K562 (cell line): Measurements from ENCODE around the gene XIRP1.
A peak's percentile ranks its signal among the peaks of the same experiment; 100 is the strongest.

Source experiments
- CHD4 ChIP-seq: fragments of 200-600 bp; sonication (generic); IDR thresholded peaks from 3 replicates; pipeline ENCODE4 v1.6.1; 2012; ENCODE audit warnings: low read depth, mild to moderate bottlenecking, mixed read lengths, low read length, inconsistent platforms; ENCODE audit not compliant: insufficient read depth, insufficient replicate concordance, poor library complexity, severe bottlenecking
- CTCF ChIP-seq, 3 experiments: IDR thresholded peaks in 2 of 3; conservative IDR thresholded peaks in 1 of 3; 2 replicates each; pipeline ENCODE4 v1.5.1; 2011 to 2012; ENCODE audit warnings: low read length in 3 of 3, mild to moderate bottlenecking in 3 of 3, control low read depth in 2 of 3, improper control_type of control experiment in 1 of 3, inconsistent platforms in 1 of 3, low read depth in 1 of 3, mixed read lengths in 1 of 3, moderate library complexity in 1 of 3; ENCODE audit not compliant: insufficient read depth in 2 of 3
- EP300 ChIP-seq: IDR thresholded peaks from 2 replicates; pipeline ENCODE4 v1.6.1; 2012; ENCODE audit warnings: low read length, improper control_type of control experiment
- GABPB1 ChIP-seq: sonication (generic); formaldehyde crosslinking; IDR thresholded peaks from 2 replicates; pipeline ENCODE4 v1.8.0; 2022; ENCODE audit warnings: mild to moderate bottlenecking, missing genetic modification reagents
- HDAC2 ChIP-seq: fragments of 450-650 bp; IDR thresholded peaks from 2 replicates; pipeline ENCODE4 v1.6.1; 2016; ENCODE audit warnings: mild to moderate bottlenecking
- HNRNPH1 ChIP-seq: fragments of 200-400 bp; formaldehyde crosslinking; optimal IDR thresholded peaks from 2 replicates; pipeline ENCODE3; 2017; ENCODE audit warnings: low read depth, mild to moderate bottlenecking, low read length, moderate library complexity
- MAX ChIP-seq: sonication (generic); formaldehyde crosslinking; IDR thresholded peaks from 2 replicates; pipeline ENCODE4 v1.9.0; 2022; ENCODE audit warnings: mild to moderate bottlenecking, missing genetic modification reagents
- MTA1 ChIP-seq: fragments of 450-650 bp; IDR thresholded peaks from 2 replicates; pipeline ENCODE4 v1.6.1; 2017; ENCODE audit warnings: borderline replicate concordance
- NR4A1 ChIP-seq, 2 experiments: fragments of 250-450 bp in 1 of 2; fragments of 450-650 bp in 1 of 2; sonication (Bioruptor Pico) in 1 of 2; IDR thresholded peaks; 2 replicates each; pipeline versions ENCODE4 v1.4.0 to v1.6.1; 2016 to 2020; ENCODE audit warnings: mild to moderate bottlenecking in 2 of 2, missing compliant biosample characterization in 1 of 2, missing genetic modification characterization in 1 of 2, moderate library complexity in 1 of 2
- PRPF4 ChIP-seq: fragments of 200-400 bp; formaldehyde crosslinking; IDR thresholded peaks from one replicate; pipeline ENCODE4 v1.6.1; 2017; ENCODE audit warnings: low read length, low read depth, mild to moderate bottlenecking; ENCODE audit not compliant: insufficient read depth, poor library complexity, severe bottlenecking
- ZMIZ1 ChIP-seq, 2 experiments: fragments of 150-350 bp in 1 of 2; IDR thresholded peaks; 2 replicates each; pipeline ENCODE4 v1.6.1; 2012 to 2016; ENCODE audit warnings: low read depth in 2 of 2, low read length in 2 of 2, mild to moderate bottlenecking in 1 of 2, moderate library complexity in 1 of 2

GRCh38 chr3:39146611-39147591 is 45.5 kb downstream of the XIRP1 start:
- no peak for TF ChIP-seq HNRNPH1
- no peak for TF ChIP-seq HDAC2
- TF ChIP-seq CHD4, result no peak
- TF ChIP-seq CTCF (IDR thresholded peaks at IDR 0.05 in 2 of 3, conservative IDR thresholded peaks at IDR 0.05 in 1 of 3; ENCODE audit: insufficient read depth in 2 of 3, low read depth in 1 of 3, low read length in 3 of 3), result no peak
- no peak for TF ChIP-seq ZMIZ1 (IDR thresholded peaks at IDR 0.05; ENCODE audit: low read depth in 2 of 2, low read length in 2 of 2)
- no peak for TF ChIP-seq NR4A1 (CRISPR knock-in tag; IDR thresholded peaks at IDR 0.05)
- TF ChIP-seq NR4A1 (tag; IDR thresholded peaks at IDR 0.05), result no peak
- no peak for TF ChIP-seq EP300
- peak; percentile 42; the same call in 1 of the 2 replicates for TF ChIP-seq GABPB1 (CRISPR knock-in tag)
- no peak for TF ChIP-seq PRPF4
- no peak for TF ChIP-seq MTA1
- TF ChIP-seq MAX (CRISPR knock-in tag), result peak; percentile 53
